GM19395 (cell line): ENCODE measurements around the gene ANKRD12.

Source experiments
- ATAC-seq: cut with Tn5 transposase; IDR thresholded peaks from one replicate; pipeline ENCODE4 v1.9.1; 2021; ENCODE audit warnings: mild to moderate bottlenecking, moderate library complexity; ENCODE audit not compliant: unreplicated experiment

Gene ANKRD12

DNA sequence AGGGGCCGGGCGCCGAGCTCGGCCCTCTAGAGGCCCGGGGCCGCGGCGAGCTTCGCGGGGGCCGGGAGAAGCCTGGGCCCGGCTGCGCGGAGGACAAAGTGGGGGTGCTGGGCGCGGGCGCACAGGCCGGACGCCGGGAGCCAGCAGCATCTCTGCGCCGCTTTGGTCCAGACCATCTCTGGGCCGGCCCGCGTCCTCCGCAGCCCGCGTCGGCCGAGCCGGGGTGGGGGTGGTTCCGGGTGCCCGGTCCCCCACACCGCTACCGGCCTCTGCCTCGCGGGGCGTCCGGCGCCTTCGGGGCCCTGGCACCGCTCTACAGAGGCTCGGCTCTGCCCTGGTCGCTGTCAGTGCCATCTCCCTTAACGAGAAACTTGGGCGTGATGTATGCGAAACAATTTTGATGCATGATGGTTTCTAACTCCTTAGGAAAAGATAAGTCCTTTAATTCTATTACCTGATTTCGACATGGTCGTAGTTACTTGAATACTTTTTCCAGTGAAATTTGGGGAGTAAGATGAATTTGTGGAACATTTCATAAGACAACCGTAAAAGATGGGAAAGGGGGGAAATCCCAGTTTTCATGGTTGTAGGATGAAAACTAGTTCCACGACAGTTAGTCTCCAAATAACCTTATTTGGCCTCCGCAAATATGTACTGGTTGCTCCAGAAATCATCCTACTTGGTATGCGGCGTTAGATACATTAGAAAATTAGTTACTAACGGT lies 198.6 kb downstream of the ANKRD12 start:
- peak; percentile 50 for ATAC-seq
